ENCODE results near the gene CCSER1.

GRCh38 chr4:90528551-90528950, 401.4 kb downstream of the CCSER1 start:
- TF ChIP-seq CTCF (IDR thresholded peaks at IDR 0.05) = no peak
- no peak for TF ChIP-seq POLR2A (IDR thresholded peaks at IDR 0.05)
- TF ChIP-seq EP300 (IDR thresholded peaks at IDR 0.05) = no peak
